CD14-positive monocyte (primary cell): ENCODE data around the gene GSTCD. TPM values are rescaled to one million over a fixed set of nuclear protein-coding genes. Genes with fewer than 3 reads are reported as not detected.
"Not testable (repeated sequence)": the region's sequence is repeated elsewhere in the genome, so short reads cannot be mapped to it uniquely, and the experiment has no call there.

Experiments
- DNase-seq, 3 donors: peaks; one replicate each; pipeline ENCODE4 v3.0.0-alpha.2; 2011 to 2022
- H2AFZ ChIP-seq: 2 replicates; pipeline ENCODE4 v1.6.0; 2012; ENCODE audit warnings: mild to moderate bottlenecking, low read depth, low read length, inconsistent platforms; ENCODE audit not compliant: insufficient read depth, poor library complexity, severe bottlenecking
- H3K27ac ChIP-seq, 2 donors: 1 replicate in 1 of 2; 2 replicates in 1 of 2; pipeline ENCODE4 v1.5.1; 2012 to 2013; ENCODE audit warnings: low read length in 2 of 2, control low read depth in 1 of 2, inconsistent platforms in 1 of 2, low read depth in 1 of 2, mild to moderate bottlenecking in 1 of 2
- H3K27me3 ChIP-seq, 2 donors: one replicate each; pipeline versions ENCODE4 v1.6.0 to v1.6.1; 2011 to 2013; ENCODE audit warnings: low read length in 2 of 2; ENCODE audit not compliant: control insufficient read depth in 2 of 2, insufficient read depth in 2 of 2
- H3K36me3 ChIP-seq, 2 donors: replicated peaks in 1 of 2; 1 replicate in 1 of 2; 2 replicates in 1 of 2; pipeline versions ENCODE4 v1.5.1 to v1.6.1; 2012 to 2013; ENCODE audit warnings: low read length in 2 of 2, control low read depth in 1 of 2, inconsistent platforms in 1 of 2, mild to moderate bottlenecking in 1 of 2; ENCODE audit not compliant: insufficient read depth in 2 of 2, control insufficient read depth in 1 of 2
- H3K4me1 ChIP-seq, 2 donors: 1 replicate in 1 of 2; 2 replicates in 1 of 2; pipeline versions ENCODE4 v1.5.1 to v1.6.1; 2012 to 2013; ENCODE audit warnings: low read length in 2 of 2, control low read depth in 1 of 2, inconsistent platforms in 1 of 2, mild to moderate bottlenecking in 1 of 2, moderate library complexity in 1 of 2; ENCODE audit not compliant: insufficient read depth in 2 of 2, control insufficient read depth in 1 of 2
- H3K4me2 ChIP-seq: replicated peaks from 2 replicates; pipeline ENCODE3; 2012; ENCODE audit warnings: low read length, moderate library complexity, mild to moderate bottlenecking; ENCODE audit not compliant: poor library complexity, severe bottlenecking; ENCODE audit errors: extremely low read depth
- H3K4me3 ChIP-seq, 3 experiments: fragments of 200-600 bp in 1 of 3; sonication (generic) in 1 of 3; replicated peaks in 1 of 3; 1 replicate in 2 of 3; 2 replicates in 1 of 3; pipeline ENCODE4 v1.5.1; 2011 to 2013; ENCODE audit warnings: low read length in 3 of 3, mild to moderate bottlenecking in 3 of 3, control low read depth in 2 of 3, low read depth in 2 of 3, inconsistent platforms in 1 of 3, moderate library complexity in 1 of 3
- H3K79me2 ChIP-seq: 2 replicates; pipeline ENCODE4 v1.6.0; 2012; ENCODE audit warnings: mild to moderate bottlenecking, control low read depth, inconsistent platforms, low read length, moderate library complexity; ENCODE audit not compliant: insufficient read depth
- H3K9ac ChIP-seq: 2 replicates; pipeline ENCODE4 v1.6.0; 2017; ENCODE audit warnings: low read length, mild to moderate bottlenecking; ENCODE audit not compliant: insufficient read depth, poor library complexity, severe bottlenecking
- H3K9me3 ChIP-seq, 2 donors: replicated peaks in 1 of 2; 1 replicate in 1 of 2; 2 replicates in 1 of 2; pipeline versions ENCODE4 v1.5.1 to v1.6.1; 2012 to 2013; ENCODE audit warnings: low read length in 2 of 2, control low read depth in 1 of 2; ENCODE audit not compliant: control insufficient read depth in 1 of 2, insufficient read depth in 1 of 2
- H4K20me1 ChIP-seq: 2 replicates; pipeline ENCODE4 v1.6.0; 2012; ENCODE audit warnings: mild to moderate bottlenecking, low read length, control low read depth, moderate library complexity; ENCODE audit not compliant: insufficient read depth
- H3K27ac Mint-ChIP-seq, 7 donors: one replicate each; pipeline ENCODE4 v1.8.0; 2020; ENCODE audit warnings: mild to moderate bottlenecking in 7 of 7, mixed read lengths in 7 of 7, moderate library complexity in 6 of 7, inconsistent platforms in 2 of 7
- H3K27me3 Mint-ChIP-seq, 3 donors: one replicate each; pipeline ENCODE4 v1.8.0; 2021 to 2022; ENCODE audit warnings: low read depth in 3 of 3, mild to moderate bottlenecking in 3 of 3, mixed read lengths in 3 of 3, moderate library complexity in 3 of 3, inconsistent platforms in 1 of 3
- H3K36me3 Mint-ChIP-seq, 2 donors: one replicate each; pipeline ENCODE4 v1.8.0; 2020; ENCODE audit warnings: mixed read lengths in 2 of 2, inconsistent platforms in 1 of 2, mild to moderate bottlenecking in 1 of 2
- H3K4me1 Mint-ChIP-seq: one replicate; pipeline ENCODE4 v1.8.0; 2020; ENCODE audit warnings: mild to moderate bottlenecking, mixed read lengths
- H3K4me3 Mint-ChIP-seq, 2 donors: one replicate each; pipeline ENCODE4 v1.8.0; 2020; ENCODE audit warnings: mild to moderate bottlenecking in 2 of 2, mixed read lengths in 2 of 2, moderate library complexity in 1 of 2
- H3K9me3 Mint-ChIP-seq, 7 donors: one replicate each; pipeline ENCODE4 v1.8.0; 2020 to 2022; ENCODE audit warnings: mixed read lengths in 7 of 7, mild to moderate bottlenecking in 6 of 7, moderate library complexity in 6 of 7, inconsistent platforms in 2 of 7
- CTCF ChIP-seq: fragments of 200-600 bp; IDR thresholded peaks from one replicate; pipeline ENCODE4 v1.8.0; 2022; ENCODE audit warnings: antibody characterized with exemption, mild to moderate bottlenecking
- WGBS: methylation state at CpG from one replicate; pipeline ENCODE4 v1.1.5; 2013; ENCODE audit warnings: missing lambda C conversion rate; ENCODE audit not compliant: insufficient coverage; 5-methylcytosine and 5-hydroxymethylcytosine counted together
- intact Hi-C, 2 donors: fragments of 100-400 bp; cut with micrococcal nuclease; formaldehyde crosslinking; loops; one replicate each; pipeline versions ENCODE4 v1.15.0 to v1.15.1; 2023
- polyA plus RNA-seq, 3 donors: library from polyadenylated mRNA; depleted of rRNA in 1 of 3; unstranded in 2 of 3; stranded (reverse) in 1 of 3; fragments of 300-500 nt in 2 of 3; fragments of >200 nt in 1 of 3; fragmentation: Illumina TruSeq in 2 of 3; gene quantifications; 1 replicate in 2 of 3; 2 replicates in 1 of 3; pipeline ENCODE4 v1.2.3, GENCODE V29; 2012 to 2021

The GSTCD gene
- polyA plus RNA-seq, 3 donors: 0.93 to 1.5 (median 1.2) TPM

GRCh38 chr4:105772065-105772464 lies 63.5 kb downstream of the GSTCD start:
- H3K79me2 ChIP-seq, H3K27ac ChIP-seq, H3K9me3 ChIP-seq, H3K4me3 Mint-ChIP-seq, H3K4me2 ChIP-seq, H3K4me1 ChIP-seq, H3K27me3 ChIP-seq, H3K36me3 ChIP-seq, H3K4me1 Mint-ChIP-seq, H3K4me3 ChIP-seq, H2AFZ ChIP-seq, H3K27me3 Mint-ChIP-seq, intact Hi-C loops, H3K9ac ChIP-seq, DNase-seq, H4K20me1 ChIP-seq, H3K27ac Mint-ChIP-seq: not testable (repeated sequence)
- H3K36me3 Mint-ChIP-seq: peaks cover 2 to 23% of the 10 kb centered on the region in 2 donors
- H3K9me3 Mint-ChIP-seq: peaks cover 4 to 29% (median 15%) of the 10 kb centered on the region in 7 donors

GRCh38 chr4:105775760-105776415 lies 67.3 kb downstream of the GSTCD start:
- H3K4me3 Mint-ChIP-seq, H4K20me1 ChIP-seq, H3K27me3 ChIP-seq, H3K4me2 ChIP-seq, H3K4me1 Mint-ChIP-seq, H3K4me1 ChIP-seq, H3K36me3 ChIP-seq, H2AFZ ChIP-seq, H3K27me3 Mint-ChIP-seq, H3K27ac ChIP-seq, intact Hi-C loops, H3K79me2 ChIP-seq, DNase-seq, H3K4me3 ChIP-seq, H3K9me3 ChIP-seq, H3K9ac ChIP-seq: not testable (repeated sequence)
- Mint-ChIP-seq H3K36me3 (peaks cover 2 to 15% of the 10 kb centered on the region in 2 donors), H3K9me3 (peaks cover 3 to 27% (median 12%) of the 10 kb centered on the region in 7 donors), H3K27ac (peak overlapping the region in 1 of 7 donors; percentile 56)
- 93% methylated on average over 3 of the region's 9 CpGs for WGBS

GRCh38 chr4:105780176-105780575 lies 71.6 kb downstream of the GSTCD start:
- H3K79me2 ChIP-seq: no peaks in the 10 kb centered on the region
- Mint-ChIP-seq H3K9me3 (peaks cover 0 to 8% (median 0%) of the 10 kb centered on the region in 7 donors), H3K4me3 (no peak overlapping the region), H3K27ac (no peak overlapping the region), H3K36me3 (peaks cover 0 to 9% of the 10 kb centered on the region in 2 donors), H3K27me3 (no peaks in the 10 kb centered on the region), H3K4me1 (no peaks in the 10 kb centered on the region)
- no peaks in the 10 kb centered on the region for H3K9me3 ChIP-seq
- no peak overlapping the region for H3K4me2 ChIP-seq
- H3K27ac ChIP-seq: no peak overlapping the region
- no peak overlapping the region for H2AFZ ChIP-seq
- TF ChIP-seq CTCF: no peak
- intact Hi-C loops: no loop called here
- H3K36me3 ChIP-seq: no peaks in the 10 kb centered on the region
- H4K20me1 ChIP-seq: no peaks in the 10 kb centered on the region
- no peak overlapping the region for H3K9ac ChIP-seq
- 100% methylated on average over 2 of the region's 2 CpGs for WGBS
- no peaks in the 10 kb centered on the region for H3K4me1 ChIP-seq
- no peaks in the 10 kb centered on the region for H3K27me3 ChIP-seq
- H3K4me3 ChIP-seq: no peak overlapping the region
- no peak for DNase-seq
